ENCODE data around the gene EIF4A2. TPM values are rescaled to one million over a fixed set of nuclear protein-coding genes. Genes with fewer than 3 reads are reported as not detected.
A peak's percentile ranks its signal among the peaks of the same experiment; 100 is the strongest.

The EIF4A2 gene
- total and polyA plus RNA-seq, 2 of the 13 experiments (the other 11 are each of a cell fraction or from before 2014, with no cell fraction given): 480 to 596 TPM

DNA sequence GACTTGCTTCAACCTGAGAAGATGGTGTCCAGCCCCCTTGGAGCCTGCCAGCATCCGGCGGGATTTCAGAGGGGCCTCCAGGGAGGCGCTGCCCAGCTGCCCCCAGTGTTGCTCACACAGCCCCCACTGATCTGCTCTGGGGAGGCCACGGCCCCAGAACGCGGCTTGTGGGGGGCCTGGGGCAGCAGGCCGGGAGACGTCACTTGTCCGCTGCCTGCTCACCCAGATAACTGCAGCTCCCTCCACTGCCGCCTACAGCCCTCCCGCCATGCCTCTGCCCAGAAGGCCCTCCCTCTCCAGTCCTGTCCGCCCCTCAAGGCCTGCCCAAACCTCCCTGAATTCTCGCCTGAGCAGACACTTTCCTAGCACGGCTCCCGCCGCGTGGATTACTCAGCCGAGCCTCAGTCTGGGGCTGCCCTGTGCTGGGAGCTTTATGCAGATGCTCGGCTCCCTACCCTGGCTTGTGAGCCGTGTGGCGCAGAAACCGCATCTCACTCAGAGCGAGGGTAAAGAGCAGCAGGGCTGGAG, 42.0 kb downstream of the EIF4A2 start:
- peak overlapping the region; percentile 14 to 60 (median 25) for H3K4me3 ChIP-seq (replicated peaks in 1 of 3; ENCODE audit: insufficient read depth in 1 of 3, low read depth in 2 of 3, low read length in 3 of 3)
- CTCF ChIA-PET (ENCODE audit: low intra/inter-chr PET ratio, low total read pairs): no interaction called here
- H3K9ac ChIP-seq (ENCODE audit: insufficient read depth, low read depth, low read length): no peak overlapping the region
- POLR2A ChIA-PET: interaction anchor here (0.7 to 2.1 kb wide), 6 partner anchors 13 to 214 kb away, joined by 3 to 6 read pairs (median 4); partner anchors contain the start of genes EIF4A2 and RFC4
- in situ Hi-C loops (cut with HindIII; ENCODE audit: extremely low pct_ligation_motif_present, low pct_unique_long_range_greater_than_20kb) (no loop called here), intact Hi-C loops (cut with micrococcal nuclease; ENCODE audit: unreplicated experiment) (no loop called here)
- 5% methylated on average over 12 of the region's 23 CpGs for WGBS (ENCODE audit: low lambda C conversion rate)
- H2AFZ ChIP-seq (ENCODE audit: low read length): no peak overlapping the region
- peaks cover 0 to 41% of the 10 kb centered on the region in 2 experiments; a peak in 4 of 5 replicates for H3K27me3 ChIP-seq (ENCODE audit: control insufficient read depth in 1 of 2, insufficient read depth in 2 of 2, low read length in 2 of 2)
- H3K4me1 ChIP-seq (ENCODE audit: insufficient read depth, low read length): peaks cover 46% of the 10 kb centered on the region
- no peaks in the 10 kb centered on the region for H3K9me3 ChIP-seq (ENCODE audit: low read length)
- H3K79me2 ChIP-seq (ENCODE audit: insufficient read depth, low read length): no peaks in the 10 kb centered on the region
- DNase-seq (ENCODE audit: low spot score): no peak
- BruUV-seq (replicated peaks): no TSS peak
- no peak overlapping the region for H3K27ac ChIP-seq (ENCODE audit: extremely low read length, insufficient read depth, low read length)
- H3K4me2 ChIP-seq (ENCODE audit: low read depth, low read length): peak overlapping the region; percentile 75
- peaks cover 5% of the 10 kb centered on the region; the same call in 1 of the 2 replicates for H4K20me1 ChIP-seq (ENCODE audit: insufficient read depth, low read length)
- ATAC-seq: peak; percentile 72
- H3K36me3 ChIP-seq (replicated peaks in 1 of 2; ENCODE audit: control insufficient read depth in 1 of 2, insufficient read depth in 2 of 2, low read length in 2 of 2): no peaks in the 10 kb centered on the region
- FAIRE-seq: no peak
- 0 out of 2 replicates have a peak, but pooled peaks have one; percentile 19 for TF ChIP-seq HIVEP1 (CRISPR knock-in tag; IDR thresholded peaks at IDR 0.05)
- no peak for TF ChIP-seq CBFB (CRISPR knock-in tag; IDR thresholded peaks at IDR 0.05)
- 0 out of 2 replicates have a peak, but pooled peaks have one; percentile 30 for TF ChIP-seq ZNF776 (CRISPR knock-in tag; IDR thresholded peaks at IDR 0.05)
- no peak for TF ChIP-seq SRF (IDR thresholded peaks at IDR 0.05; ENCODE audit: low read depth, low read length)
- no peak for TF ChIP-seq SYNCRIP (IDR thresholded peaks at IDR 0.05; ENCODE audit: insufficient read depth, low read depth, low read length)
- no peak for TF ChIP-seq HOXD1 (CRISPR knock-in tag; IDR thresholded peaks at IDR 0.05)
- TF ChIP-seq ZSCAN21 (CRISPR knock-in tag; IDR thresholded peaks at IDR 0.05; ENCODE audit: borderline replicate concordance): no peak
- TF ChIP-seq GTF3A (CRISPR knock-in tag; conservative IDR thresholded peaks at IDR 0.05): peak; percentile 46; the same call in 1 of the 2 replicates
- TF ChIP-seq ARNTL (CRISPR knock-in tag; IDR thresholded peaks at IDR 0.05): 0 out of 2 replicates have a peak, but pooled peaks have one; percentile 35
- TF ChIP-seq, protein P1, sequence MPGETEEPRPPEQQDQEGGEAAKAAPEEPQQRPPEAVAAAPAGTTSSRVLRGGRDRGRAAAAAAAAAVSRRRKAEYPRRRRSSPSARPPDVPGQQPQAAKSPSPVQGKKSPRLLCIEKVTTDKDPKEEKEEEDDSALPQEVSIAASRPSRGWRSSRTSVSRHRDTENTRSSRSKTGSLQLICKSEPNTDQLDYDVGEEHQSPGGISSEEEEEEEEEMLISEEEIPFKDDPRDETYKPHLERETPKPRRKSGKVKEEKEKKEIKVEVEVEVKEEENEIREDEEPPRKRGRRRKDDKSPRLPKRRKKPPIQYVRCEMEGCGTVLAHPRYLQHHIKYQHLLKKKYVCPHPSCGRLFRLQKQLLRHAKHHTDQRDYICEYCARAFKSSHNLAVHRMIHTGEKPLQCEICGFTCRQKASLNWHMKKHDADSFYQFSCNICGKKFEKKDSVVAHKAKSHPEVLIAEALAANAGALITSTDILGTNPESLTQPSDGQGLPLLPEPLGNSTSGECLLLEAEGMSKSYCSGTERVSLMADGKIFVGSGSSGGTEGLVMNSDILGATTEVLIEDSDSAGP (CRISPR knock-in tag; IDR thresholded peaks at IDR 0.05; ENCODE audit: borderline replicate concordance): peak; percentile 38; the same call in 1 of the 2 replicates
- peak; percentile 51; the same call in 1 of the 2 replicates for TF ChIP-seq ZFX (CRISPR knock-in tag; IDR thresholded peaks at IDR 0.05; ENCODE audit: low read depth)
- TF ChIP-seq, protein P2, sequence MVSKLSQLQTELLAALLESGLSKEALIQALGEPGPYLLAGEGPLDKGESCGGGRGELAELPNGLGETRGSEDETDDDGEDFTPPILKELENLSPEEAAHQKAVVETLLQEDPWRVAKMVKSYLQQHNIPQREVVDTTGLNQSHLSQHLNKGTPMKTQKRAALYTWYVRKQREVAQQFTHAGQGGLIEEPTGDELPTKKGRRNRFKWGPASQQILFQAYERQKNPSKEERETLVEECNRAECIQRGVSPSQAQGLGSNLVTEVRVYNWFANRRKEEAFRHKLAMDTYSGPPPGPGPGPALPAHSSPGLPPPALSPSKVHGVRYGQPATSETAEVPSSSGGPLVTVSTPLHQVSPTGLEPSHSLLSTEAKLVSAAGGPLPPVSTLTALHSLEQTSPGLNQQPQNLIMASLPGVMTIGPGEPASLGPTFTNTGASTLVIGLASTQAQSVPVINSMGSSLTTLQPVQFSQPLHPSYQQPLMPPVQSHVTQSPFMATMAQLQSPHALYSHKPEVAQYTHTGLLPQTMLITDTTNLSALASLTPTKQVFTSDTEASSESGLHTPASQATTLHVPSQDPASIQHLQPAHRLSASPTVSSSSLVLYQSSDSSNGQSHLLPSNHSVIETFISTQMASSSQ (IDR thresholded peaks at IDR 0.05; ENCODE audit: low read depth): no peak
- TF ChIP-seq, protein P2 (CRISPR knock-in tag; IDR thresholded peaks at IDR 0.05; ENCODE audit: borderline replicate concordance): peak; percentile 31; the same call in 1 of the 2 replicates
- TF ChIP-seq, protein P3, sequence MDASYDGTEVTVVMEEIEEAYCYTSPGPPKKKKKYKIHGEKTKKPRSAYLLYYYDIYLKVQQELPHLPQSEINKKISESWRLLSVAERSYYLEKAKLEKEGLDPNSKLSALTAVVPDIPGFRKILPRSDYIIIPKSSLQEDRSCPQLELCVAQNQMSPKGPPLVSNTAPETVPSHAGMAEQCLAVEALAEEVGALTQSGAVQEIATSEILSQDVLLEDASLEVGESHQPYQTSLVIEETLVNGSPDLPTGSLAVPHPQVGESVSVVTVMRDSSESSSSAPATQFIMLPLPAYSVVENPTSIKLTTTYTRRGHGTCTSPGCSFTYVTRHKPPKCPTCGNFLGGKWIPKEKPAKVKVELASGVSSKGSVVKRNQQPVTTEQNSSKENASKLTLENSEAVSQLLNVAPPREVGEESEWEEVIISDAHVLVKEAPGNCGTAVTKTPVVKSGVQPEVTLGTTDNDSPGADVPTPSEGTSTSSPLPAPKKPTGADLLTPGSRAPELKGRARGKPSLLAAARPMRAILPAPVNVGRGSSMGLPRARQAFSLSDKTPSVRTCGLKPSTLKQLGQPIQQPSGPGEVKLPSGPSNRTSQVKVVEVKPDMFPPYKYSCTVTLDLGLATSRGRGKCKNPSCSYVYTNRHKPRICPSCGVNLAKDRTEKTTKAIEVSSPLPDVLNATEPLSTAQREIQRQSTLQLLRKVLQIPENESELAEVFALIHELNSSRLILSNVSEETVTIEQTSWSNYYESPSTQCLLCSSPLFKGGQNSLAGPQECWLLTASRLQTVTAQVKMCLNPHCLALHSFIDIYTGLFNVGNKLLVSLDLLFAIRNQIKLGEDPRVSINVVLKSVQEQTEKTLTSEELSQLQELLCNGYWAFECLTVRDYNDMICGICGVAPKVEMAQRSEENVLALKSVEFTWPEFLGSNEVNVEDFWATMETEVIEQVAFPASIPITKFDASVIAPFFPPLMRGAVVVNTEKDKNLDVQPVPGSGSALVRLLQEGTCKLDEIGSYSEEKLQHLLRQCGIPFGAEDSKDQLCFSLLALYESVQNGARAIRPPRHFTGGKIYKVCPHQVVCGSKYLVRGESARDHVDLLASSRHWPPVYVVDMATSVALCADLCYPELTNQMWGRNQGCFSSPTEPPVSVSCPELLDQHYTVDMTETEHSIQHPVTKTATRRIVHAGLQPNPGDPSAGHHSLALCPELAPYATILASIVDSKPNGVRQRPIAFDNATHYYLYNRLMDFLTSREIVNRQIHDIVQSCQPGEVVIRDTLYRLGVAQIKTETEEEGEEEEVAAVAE (CRISPR knock-in tag; IDR thresholded peaks at IDR 0.05; ENCODE audit: borderline replicate concordance): no peak
